Subcutaneous adipose tissue (tissue), 4 donors: ENCODE measurements around the gene SIN3B. TPM values are rescaled to one million over a fixed set of nuclear protein-coding genes. Genes with fewer than 3 reads are reported as not detected.

ENCODE experiments used
- CTCF ChIP-seq: fragments of 450-650 bp; IDR thresholded peaks from one replicate; pipeline ENCODE4 v1.5.1; 2016; ENCODE audit warnings: low read depth, mild to moderate bottlenecking, control low read depth, antibody characterized with exemption, moderate library complexity
- total RNA-seq, 4 donors: library from RNA; depleted of rRNA; stranded (reverse); fragments of >200 nt; gene quantifications; one replicate each; pipeline ENCODE4 v1.1.0, GENCODE V29; 2016

SIN3B gene
- total RNA-seq, 4 donors from 2014 or later, result 44.4 to 94.0 (median 50.5) TPM

GRCh38 chr19:16886305-16886880, 57.2 kb downstream of the SIN3B start:
- TF ChIP-seq CTCF, result no peak

GRCh38 chr19:16887353-16888265, 58.4 kb downstream of the SIN3B start:
- TF ChIP-seq CTCF, result no peak

GRCh38 chr19:16888629-16889365, 59.6 kb downstream of the SIN3B start, which contains the start of gene F2RL3:
Gene F2RL3 (plus strand): TSS chr19:16888999. CDS start chr19:16889190, 191 bp downstream.
- TF ChIP-seq CTCF, result no peak

- TF ChIP-seq CTCF, result no peak
Measured at GRCh38 chr19:16889366-16889882, 60.2 kb downstream of the SIN3B start.

- TF ChIP-seq CTCF, result no peak
Measured at GRCh38 chr19:16889883-16890460, 60.8 kb downstream of the SIN3B start.

GRCh38 chr19:16890461-16891184, 61.4 kb downstream of the SIN3B start:
- no peak for TF ChIP-seq CTCF
